Sigmoid colon (tissue), 7 donors: ENCODE data around the gene USP30. TPM values are rescaled to one million over a fixed set of nuclear protein-coding genes. Genes with fewer than 3 reads are reported as not detected.
A peak's percentile ranks its signal among the peaks of the same experiment; 100 is the strongest.

ENCODE experiments used
- DNase-seq: peaks from one replicate; pipeline ENCODE4 v3.0.0-alpha.2; 2019
- H3K27ac ChIP-seq, 4 donors: fragments of 200-600 bp; sonication (generic); one replicate each; pipeline ENCODE4 v1.5.1; 2016 to 2019; ENCODE audit warnings: mild to moderate bottlenecking in 1 of 4
- H3K27me3 ChIP-seq, 3 donors: fragments of 200-600 bp; sonication (generic); one replicate each; pipeline ENCODE4 v1.5.1; 2019; ENCODE audit warnings: mild to moderate bottlenecking in 1 of 3
- H3K36me3 ChIP-seq, 4 donors: fragments of 200-600 bp; sonication (generic); one replicate each; pipeline ENCODE4 v1.5.1; 2016 to 2019
- H3K4me1 ChIP-seq, 4 donors: fragments of 200-600 bp; sonication (generic); one replicate each; pipeline ENCODE4 v1.5.1; 2017 to 2019
- H3K4me3 ChIP-seq, 4 donors: fragments of 200-600 bp; sonication (generic); one replicate each; pipeline ENCODE4 v1.5.1; 2017 to 2019; ENCODE audit warnings: mild to moderate bottlenecking in 2 of 4, moderate library complexity in 1 of 4
- H3K9me3 ChIP-seq, 4 donors: fragments of 200-600 bp in 3 of 4; sonication (generic) in 3 of 4; one replicate each; pipeline versions ENCODE4 v1.5.1 to v1.6.1; 2013 to 2019
- EP300 ChIP-seq, 4 donors: sonication (generic); formaldehyde crosslinking; IDR thresholded peaks; one replicate each; pipeline ENCODE4 v1.6.1; 2017; ENCODE audit warnings: antibody characterized with exemption in 4 of 4
- POLR2A ChIP-seq, 2 donors: fragments of 450-650 bp; IDR thresholded peaks; one replicate each; pipeline ENCODE4 v1.6.1; 2016; ENCODE audit warnings: antibody characterized with exemption in 2 of 2, mild to moderate bottlenecking in 2 of 2, moderate library complexity in 2 of 2
- POLR2AphosphoS5 ChIP-seq, 4 donors: sonication (generic); formaldehyde crosslinking; IDR thresholded peaks; one replicate each; pipeline ENCODE4 v1.6.1; 2017; ENCODE audit warnings: antibody characterized with exemption in 4 of 4
- WGBS, 2 donors: extraction: QIAGEN DNeasy Blood & Tissue Kit; methylation state at CpG; one replicate each; pipeline ENCODE4 v1.1.7; 2013; 5-methylcytosine and 5-hydroxymethylcytosine counted together
- intact Hi-C: fragments of 100-400 bp; cut with DNase I; formaldehyde crosslinking; loops from one replicate; pipeline ENCODE4 v1.15.1; 2023
- polyA plus RNA-seq, 3 donors: library from polyadenylated mRNA; stranded (reverse); fragments of 200-250 nt; gene quantifications; one replicate each; pipeline ENCODE4 v1.2.3, GENCODE V29; 2013
- total RNA-seq, 4 donors: library from RNA; depleted of rRNA; stranded (reverse); fragments of >200 nt; gene quantifications; one replicate each; pipeline ENCODE4 v1.1.0, GENCODE V29; 2016
- TF ChIP-seq, protein P1 (sequence below), 4 experiments: fragments of 450-650 bp in 3 of 4; fragments of 200-600 bp in 1 of 4; IDR thresholded peaks; one replicate each; pipeline ENCODE4 v1.5.1; 2016 to 2019; ENCODE audit warnings: antibody characterized with exemption in 4 of 4, mild to moderate bottlenecking in 3 of 4, moderate library complexity in 2 of 4
- donor health status: healthy with polysubstance abuse.
- donor health status: Bipolar disorder and iron deficiency.
- donor health status: healthy.

USP30 gene
- total and polyA plus RNA-seq, 7 donors: 6.0 to 15.2 (median 9.8) TPM

DNA sequence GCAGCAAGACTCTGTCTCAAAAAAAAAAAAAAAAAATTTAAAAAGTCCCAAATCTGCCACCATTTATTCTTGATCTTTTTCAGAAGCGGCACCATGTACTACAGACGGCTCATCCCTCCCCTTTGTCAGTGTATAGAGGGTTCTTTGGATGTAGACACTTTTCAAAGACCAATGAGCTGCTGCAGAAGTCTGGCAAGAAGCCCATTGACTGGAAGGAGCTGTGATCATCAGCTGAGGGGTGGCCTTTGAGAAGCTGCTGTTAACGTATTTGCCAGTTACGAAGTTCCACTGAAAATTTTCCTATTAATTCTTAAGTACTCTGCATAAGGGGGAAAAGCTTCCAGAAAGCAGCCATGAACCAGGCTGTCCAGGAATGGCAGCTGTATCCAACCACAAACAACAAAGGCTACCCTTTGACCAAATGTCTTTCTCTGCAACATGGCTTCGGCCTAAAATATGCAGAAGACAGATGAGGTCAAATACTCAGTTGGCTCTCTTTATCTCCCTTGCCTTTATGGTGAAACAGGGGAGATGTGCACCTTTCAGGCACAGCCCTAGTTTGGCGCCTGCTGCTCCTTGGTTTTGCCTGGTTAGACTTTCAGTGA lies 57.5 kb downstream of the USP30 start:
- no peak for TF ChIP-seq POLR2AphosphoS5 (IDR thresholded peaks at IDR 0.05)
- H3K9me3 ChIP-seq: no peaks in the 10 kb centered on the region
- peak overlapping the region; percentile 91 to 94 (median 92) for H3K27ac ChIP-seq
- DNase-seq: no peak
- intact Hi-C loops: loop anchor here (2.0 to 5.0 kb wide), 2 partner anchors 45 to 352 kb away; no protein-coding TSS in a partner anchor
- WGBS, 2 donors: 88 to 92% methylated on average over 6 of the region's 6 CpGs
- H3K4me1 ChIP-seq: peaks cover 0 to 46% (median 38%) of the 10 kb centered on the region in 4 donors
- no peaks in the 10 kb centered on the region for H3K27me3 ChIP-seq
- no peak overlapping the region for H3K4me3 ChIP-seq
- H3K36me3 ChIP-seq: peaks cover 8 to 50% (median 16%) of the 10 kb centered on the region in 4 donors

DNA sequence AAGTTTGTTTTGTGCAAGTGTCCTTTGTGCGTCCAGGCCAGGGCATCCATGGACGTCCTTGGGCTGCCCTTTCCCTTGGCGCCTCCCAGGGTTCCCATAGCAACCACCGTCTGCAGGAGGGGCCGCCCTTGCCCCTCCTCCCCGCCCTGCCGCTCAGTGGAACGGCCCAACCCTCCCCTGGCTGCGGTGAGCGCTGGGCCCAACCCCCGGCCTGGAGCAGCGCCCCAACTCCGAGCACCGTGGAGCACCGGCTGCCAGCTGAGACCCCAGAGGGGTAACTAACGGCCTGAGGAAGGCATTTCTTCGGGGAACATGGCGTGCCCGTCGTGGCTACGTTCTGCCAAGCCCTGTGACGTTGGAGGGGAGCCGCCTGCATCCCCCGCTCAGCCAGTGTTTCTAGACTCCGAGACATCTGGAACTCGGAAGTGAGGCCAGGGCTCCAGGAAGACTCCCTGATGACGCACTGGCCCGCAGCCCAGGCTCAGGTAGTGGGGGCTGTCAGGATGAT lies 58.7 kb downstream of the USP30 start:
- H3K4me1 ChIP-seq: peaks cover 0 to 58% (median 50%) of the 10 kb centered on the region in 4 donors
- intact Hi-C loops: loop anchor here (1.0 to 5.0 kb wide), 3 partner anchors 44 to 351 kb away; no protein-coding TSS in a partner anchor

DNA sequence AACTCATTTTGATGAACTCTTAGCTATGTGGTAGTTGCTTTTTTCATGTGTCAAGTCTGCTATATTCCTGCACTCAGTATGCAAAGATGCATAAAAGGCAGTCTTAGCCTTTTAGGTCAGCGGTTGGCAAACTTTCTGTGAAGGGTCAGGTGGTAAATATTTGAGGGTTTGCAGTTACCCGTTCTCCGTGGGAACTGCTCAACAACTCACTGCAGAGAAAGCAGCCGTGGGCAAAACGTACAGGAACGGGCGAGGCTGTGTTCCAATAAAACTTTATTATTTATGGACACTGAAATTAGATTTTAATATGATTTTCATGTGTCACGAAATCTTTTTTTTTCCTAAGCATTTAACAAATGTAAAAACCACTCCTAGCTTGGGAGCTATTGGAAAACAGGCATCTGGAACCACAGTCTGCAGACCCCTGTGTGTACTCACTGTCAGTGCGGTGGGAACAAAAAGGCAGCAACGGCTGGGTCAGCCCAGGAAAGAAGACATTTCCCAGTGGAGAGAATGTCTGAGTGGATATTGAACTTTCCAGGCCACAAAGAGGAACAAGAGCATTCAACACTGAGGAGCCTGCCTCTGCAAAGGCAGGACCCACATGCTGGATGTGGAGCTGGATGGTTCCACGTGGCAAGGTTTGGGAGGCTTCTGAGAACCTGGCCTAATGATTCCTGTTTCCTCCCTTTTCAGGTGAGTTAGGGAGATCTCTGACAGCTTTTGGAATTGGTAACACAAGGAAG lies 60.5 kb downstream of the USP30 start:
- Histone ChIP-seq H3K27me3 (no peaks in the 10 kb centered on the region), H3K36me3 (peaks cover 0 to 20% (median 0%) of the 10 kb centered on the region in 4 donors), H3K9me3 (no peaks in the 10 kb centered on the region), H3K4me3 (peak overlapping the region in 2 of 4 donors; percentile 8 to 15), H3K27ac (peak overlapping the region; percentile 91 to 94 (median 92)), H3K4me1 (peaks cover 0 to 77% (median 67%) of the 10 kb centered on the region in 4 donors)
- intact Hi-C loops: loop anchor here (5.0 kb wide), 1 partner anchor 349 kb away; no protein-coding TSS in a partner anchor
- TF ChIP-seq POLR2AphosphoS5 (IDR thresholded peaks at IDR 0.05) (peak in 3 of 4 donors; percentile 10 to 78 (median 50)), EP300 (IDR thresholded peaks at IDR 0.05) (peak in 3 of 4 donors; percentile 25 to 77 (median 41)), POLR2A (IDR thresholded peaks at IDR 0.05) (no peak)
- TF ChIP-seq, protein P1, sequence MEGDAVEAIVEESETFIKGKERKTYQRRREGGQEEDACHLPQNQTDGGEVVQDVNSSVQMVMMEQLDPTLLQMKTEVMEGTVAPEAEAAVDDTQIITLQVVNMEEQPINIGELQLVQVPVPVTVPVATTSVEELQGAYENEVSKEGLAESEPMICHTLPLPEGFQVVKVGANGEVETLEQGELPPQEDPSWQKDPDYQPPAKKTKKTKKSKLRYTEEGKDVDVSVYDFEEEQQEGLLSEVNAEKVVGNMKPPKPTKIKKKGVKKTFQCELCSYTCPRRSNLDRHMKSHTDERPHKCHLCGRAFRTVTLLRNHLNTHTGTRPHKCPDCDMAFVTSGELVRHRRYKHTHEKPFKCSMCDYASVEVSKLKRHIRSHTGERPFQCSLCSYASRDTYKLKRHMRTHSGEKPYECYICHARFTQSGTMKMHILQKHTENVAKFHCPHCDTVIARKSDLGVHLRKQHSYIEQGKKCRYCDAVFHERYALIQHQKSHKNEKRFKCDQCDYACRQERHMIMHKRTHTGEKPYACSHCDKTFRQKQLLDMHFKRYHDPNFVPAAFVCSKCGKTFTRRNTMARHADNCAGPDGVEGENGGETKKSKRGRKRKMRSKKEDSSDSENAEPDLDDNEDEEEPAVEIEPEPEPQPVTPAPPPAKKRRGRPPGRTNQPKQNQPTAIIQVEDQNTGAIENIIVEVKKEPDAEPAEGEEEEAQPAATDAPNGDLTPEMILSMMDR (IDR thresholded peaks at IDR 0.05): no peak
- peak; percentile 74 for DNase-seq
- WGBS, 2 donors: 52 to 76% methylated on average over 11 of the region's 11 CpGs

More for the DNA sequence above, 58.7 kb downstream of the USP30 start:
- peak; percentile 92 to 98 (median 96) for TF ChIP-seq EP300 (IDR thresholded peaks at IDR 0.05)
- TF ChIP-seq POLR2AphosphoS5 (IDR thresholded peaks at IDR 0.05): peak; percentile 88 to 96 (median 95)
- TF ChIP-seq POLR2A (IDR thresholded peaks at IDR 0.05): peak; percentile 78 to 91
- TF ChIP-seq, protein P1 (IDR thresholded peaks at IDR 0.05): no peak
- Histone ChIP-seq H3K27me3 (no peaks in the 10 kb centered on the region), H3K36me3 (peaks cover 0 to 38% (median 4%) of the 10 kb centered on the region in 4 donors), H3K27ac (peak overlapping the region; percentile 91 to 94 (median 92)), H3K4me3 (peak overlapping the region; percentile 52 to 60 (median 58)), H3K9me3 (no peaks in the 10 kb centered on the region)
- 6 to 37% methylated on average over 28 of the region's 28 CpGs for WGBS, 2 donors
- DNase-seq: peak; percentile 98

DNA sequence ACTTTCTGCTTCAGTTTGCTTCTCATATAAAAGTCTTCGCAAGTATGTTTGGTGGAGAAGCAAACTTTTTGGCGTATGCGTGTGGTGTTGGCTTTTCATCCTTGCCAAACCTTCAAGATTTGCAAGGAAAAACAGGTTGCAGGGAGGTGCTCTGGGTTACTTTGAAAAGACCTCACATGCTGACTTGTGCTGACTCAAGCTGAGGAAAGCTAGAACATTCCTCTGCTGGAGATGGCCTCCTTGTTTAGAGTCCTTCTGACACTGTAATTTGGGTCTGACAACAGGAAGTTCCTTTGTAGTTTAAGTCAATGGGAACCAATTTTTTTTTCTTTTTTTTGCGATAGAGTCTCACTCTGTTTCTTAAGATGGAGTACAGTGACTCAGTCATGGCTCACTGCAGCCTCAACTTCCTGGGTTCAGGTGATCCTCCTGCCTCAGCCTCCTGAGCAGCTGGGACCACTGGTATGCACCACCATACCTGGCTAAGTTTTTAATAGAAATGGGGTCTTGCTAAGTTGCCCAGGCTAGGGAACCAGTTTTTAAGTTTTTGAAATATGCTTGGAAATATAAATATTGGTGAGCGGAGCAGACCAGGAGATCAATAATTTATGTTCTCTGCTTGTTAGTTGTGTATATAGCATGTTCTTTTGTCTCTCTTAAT lies 61.4 kb downstream of the USP30 start:
- intact Hi-C loops: loop anchor here (5.0 kb wide), 1 partner anchor 349 kb away; no protein-coding TSS in a partner anchor
- Histone ChIP-seq H3K36me3 (peaks cover 0 to 11% (median 0%) of the 10 kb centered on the region in 4 donors), H3K9me3 (no peaks in the 10 kb centered on the region), H3K4me3 (peak overlapping the region in 2 of 4 donors; percentile 8 to 15), H3K27me3 (no peaks in the 10 kb centered on the region), H3K27ac (peak overlapping the region; percentile 91 to 94 (median 92)), H3K4me1 (peaks cover 0 to 79% (median 70%) of the 10 kb centered on the region in 4 donors)
- peak in 3 of 4 donors; percentile 31 to 59 (median 34) for TF ChIP-seq POLR2AphosphoS5 (IDR thresholded peaks at IDR 0.05)
- TF ChIP-seq EP300 (IDR thresholded peaks at IDR 0.05): peak in 1 of 4 donors; percentile 33
- no peak for TF ChIP-seq POLR2A (IDR thresholded peaks at IDR 0.05)
- peak; percentile 60 for DNase-seq
- WGBS, 2 donors: 91 to 95% methylated on average over 5 of the region's 5 CpGs

DNA sequence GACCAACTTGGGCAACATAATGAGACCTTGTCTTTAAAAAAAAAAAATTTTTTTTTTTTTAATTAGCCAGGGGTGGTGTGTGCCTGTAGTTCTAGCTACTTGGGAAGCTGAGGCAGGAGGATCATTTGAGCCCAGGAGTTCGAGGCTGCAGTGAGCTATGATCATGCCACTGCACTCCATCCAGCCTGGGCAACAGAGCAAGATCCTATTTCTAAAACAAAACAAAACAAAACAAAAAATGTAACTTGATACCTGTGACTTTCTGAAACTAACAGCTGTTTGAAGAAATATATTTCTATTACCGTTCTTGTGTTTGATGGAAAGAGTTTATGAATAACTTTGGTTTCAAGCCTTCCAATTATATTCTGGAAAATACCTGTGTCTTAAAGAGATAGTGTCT lies 62.3 kb downstream of the USP30 start:
- intact Hi-C loops: loop anchor here (5.0 kb wide), 1 partner anchor 348 kb away; no protein-coding TSS in a partner anchor
- no peak for DNase-seq
- Histone ChIP-seq H3K27ac (peak overlapping the region; percentile 91 to 94 (median 92)), H3K4me1 (peaks cover 0 to 79% (median 72%) of the 10 kb centered on the region in 4 donors), H3K27me3 (no peaks in the 10 kb centered on the region), H3K9me3 (no peaks in the 10 kb centered on the region), H3K4me3 (no peak overlapping the region), H3K36me3 (peaks cover 0 to 5% (median 0%) of the 10 kb centered on the region in 4 donors)
- TF ChIP-seq EP300 (IDR thresholded peaks at IDR 0.05): no peak
- TF ChIP-seq, protein P1 (IDR thresholded peaks at IDR 0.05): no peak
- TF ChIP-seq POLR2AphosphoS5 (IDR thresholded peaks at IDR 0.05): no peak
- no peak for TF ChIP-seq POLR2A (IDR thresholded peaks at IDR 0.05)
- WGBS, 2 donors: 50 to 73% methylated on average over 2 of the region's 2 CpGs
